OCI-LY1 (cell line): ENCODE data around the gene PAGE2B.

Experiments used
- H2AFZ ChIP-seq: fragments of 200-600 bp; sonication (generic), shearing (Covaris generic); 2 replicates; pipeline ENCODE4 v1.6.0; 2014; ENCODE audit warnings: antibody characterized with exemption, mild to moderate bottlenecking, low read length
- H3F3A ChIP-seq: fragments of 200-600 bp; sonication (generic), shearing (Covaris generic); 2 replicates; pipeline ENCODE4 v1.6.0; 2014; ENCODE audit warnings: mild to moderate bottlenecking, antibody characterized with exemption, low read length, moderate library complexity; ENCODE audit not compliant: insufficient read depth
- H3K27ac ChIP-seq: fragments of 200-600 bp; sonication (generic); 2 replicates; pipeline ENCODE4 v1.5.1; 2014; ENCODE audit warnings: low read length, mixed run types, mild to moderate bottlenecking, low read depth; ENCODE audit not compliant: poor library complexity, severe bottlenecking
- H3K27me3 ChIP-seq: fragments of 200-600 bp; sonication (generic); 2 replicates; pipeline ENCODE4 v1.6.0; 2014; ENCODE audit warnings: antibody characterized with exemption, mild to moderate bottlenecking, low read length, moderate library complexity; ENCODE audit not compliant: insufficient read depth
- H3K36me3 ChIP-seq: fragments of 200-600 bp; sonication (generic); 2 replicates; pipeline ENCODE4 v1.6.1; 2014; ENCODE audit warnings: mild to moderate bottlenecking, antibody characterized with exemption, low read length, moderate library complexity, mixed read lengths; ENCODE audit not compliant: insufficient read depth
- H3K4me1 ChIP-seq: fragments of 200-600 bp; sonication (generic); 2 replicates; pipeline ENCODE4 v1.5.1; 2014; ENCODE audit warnings: mild to moderate bottlenecking, low read length, moderate library complexity; ENCODE audit not compliant: insufficient read depth, severe bottlenecking
- H3K4me2 ChIP-seq: fragments of 200-600 bp; sonication (generic), shearing (Covaris generic); 2 replicates; pipeline ENCODE4 v1.6.1; 2014; ENCODE audit warnings: low read length
- H3K4me3 ChIP-seq: fragments of 200-600 bp; sonication (generic); 2 replicates; pipeline ENCODE4 v1.5.1; 2014; ENCODE audit warnings: low read length, low read depth, mild to moderate bottlenecking, mixed read lengths; ENCODE audit not compliant: poor library complexity, severe bottlenecking
- H3K79me2 ChIP-seq: fragments of 200-600 bp; shearing (Covaris generic); 2 replicates; pipeline ENCODE4 v1.6.1; 2016; ENCODE audit warnings: mixed run types, low read length, mixed read lengths; ENCODE audit not compliant: insufficient read depth
- H3K9ac ChIP-seq: fragments of 200-600 bp; sonication (generic), shearing (Covaris generic); 2 replicates; pipeline ENCODE4 v1.6.1; 2014; ENCODE audit warnings: mild to moderate bottlenecking, low read length, mixed read lengths
- H3K9me2 ChIP-seq: fragments of 200-600 bp; sonication (generic), shearing (Covaris generic); 2 replicates; pipeline ENCODE4 v1.6.1; 2014; ENCODE audit warnings: low read depth, mild to moderate bottlenecking, low read length, mixed read lengths
- H3K9me3 ChIP-seq: fragments of 200-600 bp; shearing (Covaris generic); 2 replicates; pipeline ENCODE4 v1.6.1; 2014; ENCODE audit warnings: low read length, mixed read lengths
- H4K20me1 ChIP-seq: fragments of 200-600 bp; sonication (generic), shearing (Covaris generic); 2 replicates; pipeline ENCODE4 v1.6.0; 2016; ENCODE audit warnings: mild to moderate bottlenecking, low read length; ENCODE audit not compliant: insufficient read depth
- EZH2 ChIP-seq: fragments of 200-600 bp; sonication (generic), shearing (Covaris generic); IDR thresholded peaks from 2 replicates; pipeline ENCODE4 v1.8.0; 2017; ENCODE audit warnings: borderline replicate concordance, mixed run types, mild to moderate bottlenecking, antibody characterized with exemption, low read length, moderate library complexity, mixed read lengths
- TF ChIP-seq, protein P1 (sequence below): fragments of 200-600 bp; sonication (generic), shearing (Covaris generic); IDR thresholded peaks from 2 replicates; pipeline ENCODE4 v1.5.1; 2017; ENCODE audit warnings: mild to moderate bottlenecking, antibody characterized with exemption, low read length, moderate library complexity, mixed read lengths

The PAGE2B gene

DNA sequence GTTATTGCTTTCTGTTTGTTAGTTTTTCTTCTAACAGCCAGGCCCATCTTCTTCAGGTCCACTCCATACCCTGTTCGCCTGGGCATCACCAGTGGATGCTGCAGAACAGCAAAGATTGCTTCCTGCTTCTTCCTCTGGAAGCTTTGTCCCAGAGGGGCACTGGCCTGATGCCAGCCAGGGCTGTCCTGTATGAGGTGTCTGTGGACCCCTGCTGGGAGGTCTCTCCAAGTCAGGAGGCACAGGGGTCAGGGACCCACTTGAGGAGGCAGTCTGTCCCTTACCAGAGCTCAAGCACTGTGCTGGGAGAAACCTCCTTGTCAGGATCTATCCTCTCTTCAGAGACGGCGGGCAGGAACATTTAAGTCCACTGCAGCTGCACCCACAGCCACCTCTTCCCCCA, 2.5 kb upstream of the PAGE2B start:
- H3K27ac ChIP-seq, result no peak overlapping the region
- H3K27me3 ChIP-seq, result no peaks in the 10 kb centered on the region
- no peaks in the 10 kb centered on the region for H3K9me3 ChIP-seq
- no peaks in the 10 kb centered on the region for H3K79me2 ChIP-seq
- no peaks in the 10 kb centered on the region for H3K4me1 ChIP-seq
- H3F3A ChIP-seq, result no peaks in the 10 kb centered on the region
- no peaks in the 10 kb centered on the region for H3K9me2 ChIP-seq
- H3K4me2 ChIP-seq, result no peak overlapping the region
- H3K36me3 ChIP-seq, result no peaks in the 10 kb centered on the region
- no peak overlapping the region for H3K9ac ChIP-seq
- no peak for TF ChIP-seq EZH2
- no peak overlapping the region for H3K4me3 ChIP-seq
- no peaks in the 10 kb centered on the region for H4K20me1 ChIP-seq
- no peak overlapping the region for H2AFZ ChIP-seq

- H3K4me1 ChIP-seq, result no peaks in the 10 kb centered on the region
- H4K20me1 ChIP-seq, result no peaks in the 10 kb centered on the region
- H3K9ac ChIP-seq, result no peak within 1 kb of the TSS
- no peaks in the 10 kb centered on the region for H3K9me3 ChIP-seq
- no peak within 1 kb of the TSS for H2AFZ ChIP-seq
- H3K27ac ChIP-seq, result no peak within 1 kb of the TSS
- H3K4me3 ChIP-seq, result no peak within 1 kb of the TSS
- no peaks in the 10 kb centered on the region for H3K36me3 ChIP-seq
- H3K27me3 ChIP-seq, result no peaks in the 10 kb centered on the region
- no peaks in the 10 kb centered on the region for H3K79me2 ChIP-seq
- no peak for TF ChIP-seq EZH2
- TF ChIP-seq, protein P1, sequence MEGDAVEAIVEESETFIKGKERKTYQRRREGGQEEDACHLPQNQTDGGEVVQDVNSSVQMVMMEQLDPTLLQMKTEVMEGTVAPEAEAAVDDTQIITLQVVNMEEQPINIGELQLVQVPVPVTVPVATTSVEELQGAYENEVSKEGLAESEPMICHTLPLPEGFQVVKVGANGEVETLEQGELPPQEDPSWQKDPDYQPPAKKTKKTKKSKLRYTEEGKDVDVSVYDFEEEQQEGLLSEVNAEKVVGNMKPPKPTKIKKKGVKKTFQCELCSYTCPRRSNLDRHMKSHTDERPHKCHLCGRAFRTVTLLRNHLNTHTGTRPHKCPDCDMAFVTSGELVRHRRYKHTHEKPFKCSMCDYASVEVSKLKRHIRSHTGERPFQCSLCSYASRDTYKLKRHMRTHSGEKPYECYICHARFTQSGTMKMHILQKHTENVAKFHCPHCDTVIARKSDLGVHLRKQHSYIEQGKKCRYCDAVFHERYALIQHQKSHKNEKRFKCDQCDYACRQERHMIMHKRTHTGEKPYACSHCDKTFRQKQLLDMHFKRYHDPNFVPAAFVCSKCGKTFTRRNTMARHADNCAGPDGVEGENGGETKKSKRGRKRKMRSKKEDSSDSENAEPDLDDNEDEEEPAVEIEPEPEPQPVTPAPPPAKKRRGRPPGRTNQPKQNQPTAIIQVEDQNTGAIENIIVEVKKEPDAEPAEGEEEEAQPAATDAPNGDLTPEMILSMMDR, result no peak
- no peaks in the 10 kb centered on the region for H3K9me2 ChIP-seq
- no peak within 1 kb of the TSS for H3K4me2 ChIP-seq
- H3F3A ChIP-seq, result no peaks in the 10 kb centered on the region
These were observed 14.1 kb downstream of the PAGE2B start, which contains the start of gene PAGE2 for GRCh38 chrX:55088795-55089489. TSS of gene PAGE2 (plus strand) at chrX:55089018. CDS start at chrX:55090021, 1,003 bp downstream.

DNA sequence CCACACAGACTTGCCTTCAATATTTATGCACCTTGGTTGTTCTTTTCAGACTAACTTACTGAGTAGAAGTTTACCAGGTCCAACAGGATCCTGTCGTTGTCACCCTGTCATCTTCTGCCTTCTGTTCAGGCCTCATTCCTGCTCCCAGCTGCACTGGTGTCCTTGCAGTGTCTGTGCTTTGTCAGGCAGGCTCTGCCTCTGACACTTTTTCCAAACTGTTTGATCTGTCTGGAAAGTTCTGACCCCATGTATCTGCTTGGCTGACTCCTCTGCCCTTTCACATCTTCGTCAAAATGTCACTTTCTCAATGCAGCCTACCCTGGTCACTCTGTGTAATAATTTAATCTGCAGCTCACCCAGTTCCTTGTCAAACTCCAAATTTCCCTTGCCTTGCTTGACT, 23.9 kb downstream of the PAGE2B start:
- no peaks in the 10 kb centered on the region for H3K36me3 ChIP-seq
- no peak overlapping the region for H2AFZ ChIP-seq

More for the DNA sequence above, 23.9 kb downstream of the PAGE2B start:
- Histone ChIP-seq H3F3A (no peaks in the 10 kb centered on the region), H3K27me3 (no peaks in the 10 kb centered on the region), H4K20me1 (no peaks in the 10 kb centered on the region), H3K4me2 (no peak overlapping the region), H3K4me3 (no peak overlapping the region), H3K9me2 (no peaks in the 10 kb centered on the region), H3K79me2 (no peaks in the 10 kb centered on the region), H3K27ac (no peak overlapping the region), H3K4me1 (no peaks in the 10 kb centered on the region), H3K9ac (no peak overlapping the region), H3K9me3 (no peaks in the 10 kb centered on the region)
- TF ChIP-seq, protein P1, result no peak
- no peak for TF ChIP-seq EZH2
